NCI-H2227 (cell line): ENCODE measurements around the gene FBXO24.

Experiments used
- DNase-seq: peaks from one replicate; lab custom pipeline; 2025; ENCODE audit not compliant: unreplicated experiment; lab: John Stamatoyannopoulos, UW

FBXO24 gene

GRCh38 chr7:100589341-100589947 lies 3.3 kb downstream of the FBXO24 start:
- no peak for DNase-seq

- DNase-seq, result no peak
Observed at GRCh38 chr7:100590077-100590737, 4.1 kb downstream of the FBXO24 start.

DNA sequence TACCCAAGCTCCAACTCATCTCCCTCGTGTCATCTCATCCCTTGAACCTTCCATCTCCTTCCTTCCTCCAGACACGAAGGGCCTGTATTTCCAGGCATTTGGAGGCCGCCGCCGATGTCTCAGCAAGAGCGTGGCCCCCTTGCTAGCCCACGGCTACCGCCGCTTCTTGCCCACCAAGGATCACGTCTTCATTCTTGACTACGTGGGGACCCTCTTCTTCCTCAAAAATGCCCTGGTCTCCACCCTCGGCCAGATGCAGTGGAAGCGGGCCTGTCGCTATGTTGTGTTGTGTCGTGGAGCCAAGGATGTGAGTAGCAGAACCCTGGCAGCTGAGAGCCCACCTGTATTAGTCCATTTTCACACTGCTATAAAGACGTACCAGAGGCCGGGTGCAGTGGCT lies 5.5 kb downstream of the FBXO24 start:
- no peak for DNase-seq

- DNase-seq, result no peak
Observed at GRCh38 chr7:100595188-100595587, 9.1 kb downstream of the FBXO24 start.

DNA sequence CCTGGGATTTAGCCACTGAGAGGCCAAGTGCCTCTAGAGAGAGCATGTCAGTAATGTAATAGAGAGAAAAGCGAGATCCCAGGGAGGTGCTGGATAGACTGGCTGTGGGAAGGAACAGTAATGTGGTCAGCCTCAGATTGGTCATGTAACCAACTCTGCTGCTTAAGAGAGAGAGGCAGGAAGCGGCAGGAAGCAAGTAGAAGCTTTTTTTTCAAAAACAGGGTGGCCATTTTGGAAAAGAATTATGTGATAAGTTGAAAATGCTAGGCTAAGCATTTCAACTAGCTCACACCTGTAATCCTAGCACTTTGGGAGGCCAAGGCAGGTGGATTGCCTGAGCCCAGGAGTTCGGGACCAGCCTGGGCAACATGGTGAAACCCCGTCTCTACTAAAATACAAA lies 12.3 kb downstream of the FBXO24 start:
- DNase-seq, result no peak

DNA sequence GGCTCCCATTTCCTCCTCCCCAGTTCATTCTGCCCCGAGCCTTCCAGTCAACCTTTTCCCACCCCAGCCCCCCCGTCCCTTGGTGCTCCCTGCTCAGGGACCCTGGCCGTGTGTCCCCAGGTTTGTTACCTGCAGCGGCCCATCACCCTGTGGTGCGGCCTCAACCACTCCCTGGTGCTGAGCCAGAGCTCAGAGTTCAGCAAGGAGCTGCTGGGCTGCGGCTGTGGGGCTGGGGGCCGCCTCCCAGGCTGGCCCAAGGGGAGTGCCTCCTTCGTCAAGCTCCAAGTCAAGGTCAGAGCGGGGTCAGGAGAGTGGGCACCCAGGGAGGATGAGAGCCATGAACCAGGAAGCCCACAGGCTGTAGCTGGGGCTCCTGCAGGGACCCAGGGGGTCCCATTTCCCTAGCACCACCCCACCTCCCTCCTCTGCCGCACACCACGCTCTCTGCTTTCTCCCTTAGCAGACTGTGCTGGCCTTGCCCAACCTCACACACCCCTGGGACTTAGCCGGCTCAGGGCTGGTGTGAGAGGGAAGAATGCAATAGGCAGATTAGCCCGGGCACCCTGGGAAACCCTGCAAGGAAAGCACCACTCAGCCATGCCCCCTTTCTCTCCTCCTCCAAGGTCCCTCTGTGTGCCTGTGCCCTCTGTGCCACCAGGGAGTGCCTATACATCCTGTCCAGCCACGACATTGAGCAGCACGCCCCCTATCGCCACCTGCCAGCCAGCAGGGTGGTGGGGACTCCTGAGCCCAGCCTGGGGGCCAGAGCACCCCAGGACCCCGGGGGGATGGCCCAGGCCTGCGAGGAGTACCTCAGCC lies 14.0 kb downstream of the FBXO24 start:
- DNase-seq, result no peak

GRCh38 chr7:100600730-100601038 lies 14.6 kb downstream of the FBXO24 start:
- no peak for DNase-seq

GRCh38 chr7:100602889-100603725 lies 17.0 kb downstream of the FBXO24 start:
- DNase-seq, result peak; percentile 34

- DNase-seq, result peak; percentile 55
Observed at GRCh38 chr7:100603726-100604027, 17.5 kb downstream of the FBXO24 start.

DNA sequence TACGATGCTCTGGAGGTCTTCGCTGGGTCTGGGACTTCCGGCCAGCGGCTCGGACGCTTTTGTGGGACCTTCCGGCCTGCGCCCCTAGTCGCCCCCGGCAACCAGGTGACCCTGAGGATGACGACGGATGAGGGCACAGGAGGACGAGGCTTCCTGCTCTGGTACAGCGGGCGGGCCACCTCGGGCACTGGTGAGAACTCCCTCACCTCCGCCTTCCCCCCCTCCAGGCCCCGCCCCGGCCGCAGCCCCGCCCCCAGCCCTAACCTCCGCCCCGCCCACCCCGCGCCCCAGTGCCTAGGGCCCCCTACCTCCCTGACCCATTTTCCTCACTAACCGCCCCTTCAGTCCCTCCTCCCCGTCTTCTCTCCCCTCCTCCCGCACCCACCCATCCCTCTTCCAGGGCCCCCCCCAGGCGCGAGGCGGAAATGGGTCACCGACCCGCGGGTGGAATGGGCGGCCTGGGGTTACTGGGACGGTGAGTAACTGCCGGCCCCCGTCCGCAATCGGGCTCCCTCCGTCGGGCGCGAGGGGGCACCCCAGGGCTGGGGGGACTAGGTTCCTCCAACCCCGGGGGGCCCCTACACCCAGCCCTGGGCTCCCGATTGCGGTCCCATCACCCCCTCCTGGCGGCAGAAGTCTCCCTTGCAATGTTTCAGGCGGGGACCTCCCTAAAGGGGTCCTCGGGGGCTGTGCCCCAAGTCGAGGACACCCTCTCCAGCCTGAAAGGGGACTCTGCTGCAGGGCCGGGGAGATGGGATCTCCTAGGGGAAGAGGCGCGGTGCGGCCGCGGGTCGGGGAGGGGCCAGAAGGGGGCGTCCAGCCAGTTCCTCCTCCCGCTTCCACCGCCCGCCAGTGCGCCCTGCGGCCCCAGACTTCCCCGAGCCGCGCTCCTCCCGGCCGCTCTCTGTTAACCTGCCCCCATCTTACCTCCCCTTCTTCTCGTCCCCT lies 18.2 kb downstream of the FBXO24 start:
- peak; percentile 77 for DNase-seq

- DNase-seq, result peak; percentile 20
Observed at GRCh38 chr7:100604976-100605911, 19.1 kb downstream of the FBXO24 start.

DNA sequence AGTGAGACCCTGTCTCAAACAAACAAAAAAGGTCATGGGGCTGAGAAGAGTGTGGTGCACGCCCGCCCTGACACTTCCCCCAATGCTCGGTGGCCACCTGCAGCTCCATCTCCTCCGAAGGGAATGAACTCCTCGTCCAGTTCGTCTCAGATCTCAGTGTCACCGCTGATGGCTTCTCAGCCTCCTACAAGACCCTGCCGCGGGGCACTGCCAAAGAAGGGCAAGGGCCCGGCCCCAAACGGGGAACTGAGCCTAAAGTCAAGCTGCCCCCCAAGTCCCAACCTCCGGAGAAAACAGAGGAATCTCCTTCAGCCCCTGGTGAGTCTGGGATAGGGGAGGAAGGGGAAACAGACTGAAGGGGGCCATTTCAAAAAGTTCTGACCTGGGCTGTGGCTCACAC lies 20.2 kb downstream of the FBXO24 start:
- DNase-seq, result no peak

DNA sequence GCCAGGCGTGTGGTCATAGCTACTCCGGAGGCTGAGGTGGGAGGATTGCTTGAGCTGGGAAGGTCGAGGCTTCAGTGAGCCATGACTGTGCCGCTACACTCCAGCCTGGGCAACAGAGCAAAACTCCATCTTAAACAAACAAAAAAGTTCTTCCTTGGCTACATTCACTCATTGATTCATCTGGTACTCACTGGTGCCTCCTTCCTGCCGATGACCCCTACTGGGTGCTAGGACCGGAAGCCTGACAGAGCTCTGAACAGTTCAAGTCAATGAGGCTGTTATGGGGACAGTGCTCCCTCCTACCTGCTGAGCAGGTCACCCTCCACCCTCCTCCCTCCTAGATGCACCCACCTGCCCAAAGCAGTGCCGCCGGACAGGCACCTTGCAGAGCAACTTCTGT lies 21.0 kb downstream of the FBXO24 start:
- DNase-seq, result no peak

GRCh38 chr7:100609958-100610357 lies 23.8 kb downstream of the FBXO24 start:
- no peak for DNase-seq

- peak; percentile 100 for DNase-seq
Observed at GRCh38 chr7:100611983-100612729, 26.0 kb downstream of the FBXO24 start, which contains the start of gene MOSPD3. MOSPD3 (plus strand) TSS chr7:100612540; CDS start chr7:100612792, 252 bp downstream.

DNA sequence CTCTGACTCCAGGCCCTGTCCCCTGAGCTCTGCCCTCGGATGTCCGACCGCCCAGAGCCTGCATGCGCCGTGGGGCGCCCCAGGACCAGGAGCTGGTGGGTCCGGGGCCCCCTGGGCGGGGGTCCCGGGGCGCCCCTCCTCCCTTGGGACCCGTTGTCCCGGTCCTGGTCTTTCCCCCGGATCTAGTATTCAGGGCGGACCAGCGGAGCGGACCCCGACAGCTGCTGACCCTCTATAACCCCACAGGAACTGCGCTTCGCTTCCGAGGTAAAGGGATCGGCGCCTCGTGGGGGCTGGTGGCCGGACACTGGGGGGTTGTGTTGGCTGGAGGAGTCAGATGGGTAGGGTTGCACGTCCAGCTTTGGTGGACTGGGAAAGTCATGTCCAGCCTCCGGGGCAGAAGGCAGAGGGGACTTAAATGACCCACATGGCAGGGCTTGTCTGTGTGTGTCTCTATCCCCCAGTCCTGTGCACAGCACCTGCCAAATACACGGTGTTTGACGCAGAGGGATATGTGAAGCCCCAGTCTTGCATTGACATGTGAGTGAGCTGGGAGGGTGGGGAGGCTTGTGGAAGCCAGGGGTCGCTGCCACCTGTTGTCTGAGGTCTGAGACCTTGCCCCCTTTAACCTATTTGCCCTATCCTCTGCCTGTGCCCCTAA lies 26.7 kb downstream of the FBXO24 start:
- peak; percentile 31 for DNase-seq

- no peak for DNase-seq
Observed at GRCh38 chr7:100613412-100614175, 27.5 kb downstream of the FBXO24 start.
